Activated CD8-positive, alpha-beta memory T cell treated with anti-CD3 and anti-CD28 coated beads, Interleukin-2, amount 50 U/mL, for 1 hour (primary cell): Measurements from ENCODE around the gene HMOX1.
"Not testable (repeated sequence)": the region's sequence is repeated elsewhere in the genome, so short reads cannot be mapped to it uniquely, and the experiment has no call there.

Experiments
- DNase-seq: peaks from one replicate; pipeline ENCODE4 v3.0.0-alpha.2; 2020; ENCODE audit errors: extremely low read depth

HMOX1 gene

DNA sequence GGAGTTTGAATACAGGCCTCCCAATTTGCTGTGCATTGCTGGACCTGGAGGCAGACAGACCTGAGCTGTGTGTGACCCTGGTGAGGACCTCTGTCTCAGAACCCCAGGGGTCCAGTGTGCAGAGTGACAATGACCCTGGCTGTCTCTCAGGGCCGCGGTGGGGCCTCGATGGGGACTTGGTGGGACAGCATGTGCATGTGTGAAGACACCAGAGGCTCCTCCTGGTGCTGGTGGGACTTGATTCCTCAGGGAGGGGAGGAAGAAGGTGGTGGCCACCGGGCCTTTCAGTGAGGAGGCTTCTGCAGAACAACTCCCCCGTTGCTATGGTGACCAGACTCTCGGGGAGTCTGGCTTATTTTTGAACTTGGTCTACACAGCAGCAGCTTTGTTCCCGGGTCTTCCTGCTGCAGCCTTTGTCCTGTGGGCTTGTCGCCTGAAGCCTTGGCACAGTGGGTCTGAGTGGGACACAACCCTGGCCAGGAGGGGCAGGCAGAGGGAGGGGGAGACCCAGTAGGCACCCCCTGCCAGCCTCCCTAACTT, 54.4 kb downstream of the HMOX1 start:
- DNase-seq = no peak

DNA sequence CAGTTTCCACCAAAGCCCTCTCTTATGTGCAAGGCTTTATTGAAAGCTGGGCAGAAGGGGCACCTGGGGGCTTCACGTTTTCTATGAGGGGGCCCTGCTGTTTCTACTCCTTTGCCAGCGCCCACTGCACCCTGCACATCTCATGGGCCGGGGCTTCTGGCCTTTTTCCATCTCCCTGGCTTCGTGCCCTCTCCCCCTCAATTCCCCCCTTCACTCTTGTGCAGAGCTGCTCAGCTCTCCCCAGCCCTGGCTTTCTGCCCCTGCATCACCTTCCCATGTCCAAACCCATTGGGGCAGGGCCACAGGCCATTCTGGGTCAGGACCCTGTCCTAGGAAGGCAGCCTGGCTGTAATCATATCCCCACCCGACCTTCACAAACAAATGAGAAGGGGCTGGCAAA, 55.5 kb downstream of the HMOX1 start:
- no peak for DNase-seq

DNA sequence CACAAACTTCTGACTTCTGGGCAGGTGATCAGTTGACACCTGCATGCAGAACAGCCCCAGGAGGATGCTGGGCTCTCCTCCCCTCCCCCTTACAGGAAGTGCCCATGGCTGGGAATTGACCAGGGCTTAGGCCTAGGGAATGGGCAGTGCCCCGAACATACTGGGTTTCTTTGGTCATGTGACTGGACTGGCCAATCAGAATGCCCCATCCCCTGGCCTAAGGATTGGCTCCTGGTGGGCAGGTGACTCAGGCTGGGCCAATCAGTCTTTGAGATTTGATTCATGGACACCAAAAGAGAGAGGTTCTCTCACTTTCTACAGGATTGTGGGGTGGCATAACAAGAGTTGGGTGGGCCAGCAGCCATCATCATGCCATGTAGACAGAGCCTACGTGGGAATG, 56.2 kb downstream of the HMOX1 start:
- DNase-seq = no peak

DNA sequence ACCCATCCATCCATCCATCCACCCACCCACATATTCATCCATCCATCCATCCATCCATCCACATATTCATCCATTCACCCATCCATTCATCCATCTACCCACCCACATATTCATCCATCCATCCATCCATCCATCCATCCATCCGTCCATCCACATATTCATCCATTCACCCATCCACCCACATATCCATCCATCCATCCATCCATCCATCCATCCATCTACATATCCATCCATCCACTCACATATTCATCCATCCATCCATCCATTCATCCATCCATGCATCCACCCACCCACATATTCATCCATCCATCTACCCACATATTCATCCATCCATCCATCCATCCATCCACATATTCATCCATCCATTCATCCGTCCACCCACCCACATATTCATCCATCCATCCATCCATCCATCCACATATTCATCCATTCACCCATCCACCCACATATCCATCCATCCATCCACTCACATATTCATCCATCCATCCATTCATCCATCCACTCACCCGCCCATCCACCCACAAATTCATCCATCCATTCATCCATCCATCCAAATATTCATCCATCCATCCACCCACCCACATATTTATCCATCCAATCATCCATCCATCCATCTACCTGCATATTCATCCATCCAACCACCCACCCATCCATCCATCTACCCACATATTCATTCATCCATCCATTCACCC, 57.9 kb downstream of the HMOX1 start:
- DNase-seq = not testable (repeated sequence)

DNA sequence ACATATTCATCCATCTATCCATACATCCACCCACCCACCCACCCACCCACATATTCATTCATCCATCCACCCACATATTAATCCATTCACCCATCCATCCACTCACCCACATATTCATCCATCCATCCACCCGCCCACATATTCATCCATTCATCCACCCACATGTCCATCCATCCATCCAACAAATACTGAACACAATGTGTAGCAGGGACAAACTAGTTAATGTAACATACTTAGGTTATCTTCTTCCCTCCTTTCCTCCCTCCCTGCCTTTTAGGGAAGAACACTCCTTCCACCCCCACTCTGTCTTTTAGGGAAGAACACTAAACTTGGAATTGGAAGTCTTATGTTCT, 58.4 kb downstream of the HMOX1 start:
- DNase-seq = no peak

DNA sequence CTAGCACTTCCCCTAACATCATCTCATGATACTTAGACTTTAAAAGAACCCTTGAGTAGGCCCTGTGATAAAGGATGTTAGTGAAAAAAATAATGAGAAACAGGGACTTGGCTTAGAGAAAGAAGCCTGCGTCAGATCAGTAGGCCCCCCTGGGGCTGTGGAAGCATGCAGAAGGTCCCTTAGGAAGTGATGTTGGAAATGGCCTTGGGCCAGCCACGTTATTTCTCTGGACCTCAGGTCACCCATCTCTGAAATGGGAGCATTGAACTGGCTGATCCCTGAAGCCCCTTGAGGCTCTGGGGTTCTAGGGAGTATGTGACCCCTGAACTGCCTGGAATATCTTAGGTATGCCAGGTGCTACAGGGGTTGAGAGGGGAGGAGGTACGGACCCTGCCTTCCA, 59.2 kb downstream of the HMOX1 start:
- DNase-seq = no peak

DNA sequence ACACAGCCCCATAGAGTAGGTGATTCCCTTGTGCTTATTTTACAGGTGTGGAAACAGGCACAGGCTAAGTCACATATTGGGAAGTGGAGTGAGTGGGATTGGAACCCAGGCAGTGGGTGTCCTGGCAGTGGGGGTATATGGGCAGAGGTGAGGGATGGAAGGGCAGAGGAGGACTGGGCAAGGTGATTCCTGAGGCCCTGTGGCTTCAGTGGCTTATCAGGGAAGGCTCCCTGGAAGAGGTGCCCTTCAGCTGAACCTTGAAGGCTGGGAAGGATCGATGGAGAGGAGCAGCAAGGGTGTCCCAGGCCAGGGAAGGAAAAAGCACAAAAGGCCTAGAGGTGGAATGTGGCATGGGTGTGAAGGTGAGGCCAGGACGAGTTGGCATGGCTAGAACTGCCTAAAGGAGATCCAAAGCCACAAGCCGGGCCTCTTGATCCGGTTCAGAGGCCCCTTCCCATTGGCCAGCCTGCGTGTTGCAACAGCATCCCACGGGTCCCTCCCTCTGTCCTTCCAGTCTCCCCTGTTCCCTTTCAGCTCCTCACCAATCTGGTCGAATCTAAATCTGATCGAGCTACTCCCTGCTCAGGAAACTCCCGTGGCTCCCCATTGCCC, 60.7 kb downstream of the HMOX1 start:
- no peak for DNase-seq

DNA sequence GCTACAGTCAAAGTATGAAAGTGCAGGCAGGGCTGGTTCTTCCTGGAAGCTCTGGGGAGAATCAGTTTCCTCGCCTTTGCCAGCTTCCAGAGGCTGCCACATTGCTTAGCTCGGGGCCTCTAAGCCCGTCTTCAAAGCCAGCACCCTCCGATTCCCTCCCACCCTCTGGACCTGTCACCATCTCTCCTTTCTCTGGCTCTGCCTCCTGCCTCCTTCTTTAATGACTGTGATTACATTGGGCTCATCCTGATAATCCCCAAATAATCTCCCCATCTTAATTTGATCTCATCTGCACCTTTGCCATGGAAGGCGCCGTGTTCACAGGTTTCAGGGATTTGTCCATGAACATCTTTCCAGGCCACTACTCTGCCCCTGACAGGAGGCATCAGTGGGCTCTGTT, 61.6 kb downstream of the HMOX1 start:
- DNase-seq = no peak

DNA sequence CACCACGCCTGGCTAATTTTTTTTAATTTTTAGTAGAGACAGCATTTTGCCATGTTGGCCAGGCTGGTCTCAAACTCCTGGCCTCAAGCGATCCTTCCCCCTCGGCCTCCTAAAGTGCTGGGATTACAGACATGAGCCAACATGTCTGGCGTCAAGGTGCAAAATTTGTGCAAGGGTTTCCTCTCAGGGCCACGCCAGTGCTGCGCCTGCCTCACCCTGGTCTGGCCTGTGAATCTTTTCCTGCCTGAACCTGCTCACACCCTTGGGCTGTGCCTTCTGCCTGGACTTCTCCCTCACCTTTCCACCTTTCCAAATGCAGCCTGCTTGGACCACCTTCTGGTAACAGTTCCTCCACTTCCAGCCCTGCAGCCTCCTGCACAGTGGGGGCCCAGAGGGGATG, 62.4 kb downstream of the HMOX1 start:
- no peak for DNase-seq
